Epithelial cell of prostate (primary cell): ENCODE results near the gene HCN4.

Experiments
- DNase-seq: peaks from one replicate; pipeline ENCODE4 v3.0.0-alpha.2; 2011; ENCODE audit warnings: low read depth, low spot score
- H3K27ac ChIP-seq: fragments of 450-650 bp; 2 replicates; pipeline ENCODE4 v1.5.1; 2017; ENCODE audit warnings: mild to moderate bottlenecking

The HCN4 gene

GRCh38 chr15:73352082-73352481 is 16.7 kb downstream of the HCN4 start:
- no peak for DNase-seq
- no peak overlapping the region for H3K27ac ChIP-seq

- H3K27ac ChIP-seq, result no peak overlapping the region
- no peak for DNase-seq
Measured at GRCh38 chr15:73349191-73349590, 19.6 kb downstream of the HCN4 start.

GRCh38 chr15:73346735-73347312 is 21.9 kb downstream of the HCN4 start:
- DNase-seq, result no peak
- no peak overlapping the region for H3K27ac ChIP-seq

- H3K27ac ChIP-seq, result no peak overlapping the region
- DNase-seq, result no peak
Measured at GRCh38 chr15:73345658-73346057, 23.1 kb downstream of the HCN4 start.

- no peak overlapping the region for H3K27ac ChIP-seq
- no peak for DNase-seq
Measured at GRCh38 chr15:73344056-73344455, 24.7 kb downstream of the HCN4 start.

GRCh38 chr15:73341886-73342600 is 26.7 kb downstream of the HCN4 start:
- H3K27ac ChIP-seq, result no peak overlapping the region
- no peak for DNase-seq

- DNase-seq, result no peak
- no peak overlapping the region for H3K27ac ChIP-seq
Measured at GRCh38 chr15:73340502-73341192, 28.1 kb downstream of the HCN4 start.

- DNase-seq, result no peak
- no peak overlapping the region for H3K27ac ChIP-seq
Measured at GRCh38 chr15:73338606-73339374, 30.0 kb downstream of the HCN4 start.

- no peak for DNase-seq
- H3K27ac ChIP-seq, result no peak overlapping the region
Measured at GRCh38 chr15:73338058-73338457, 30.7 kb downstream of the HCN4 start.

GRCh38 chr15:73337187-73337586 is 31.6 kb downstream of the HCN4 start:
- H3K27ac ChIP-seq, result no peak overlapping the region

GRCh38 chr15:73336756-73337155 is 32.0 kb downstream of the HCN4 start:
- DNase-seq, result no peak
- no peak overlapping the region for H3K27ac ChIP-seq

More at GRCh38 chr15:73337187-73337586, 31.6 kb downstream of the HCN4 start:
- no peak for DNase-seq

- DNase-seq, result no peak
- H3K27ac ChIP-seq, result no peak overlapping the region
Measured at GRCh38 chr15:73335471-73335870, 33.3 kb downstream of the HCN4 start.

- H3K27ac ChIP-seq, result no peak overlapping the region
- no peak for DNase-seq
Measured at GRCh38 chr15:73335026-73335425, 33.7 kb downstream of the HCN4 start.

GRCh38 chr15:73334086-73334485 is 34.7 kb downstream of the HCN4 start:
- H3K27ac ChIP-seq, result no peak overlapping the region
- no peak for DNase-seq

- no peak for DNase-seq
- no peak overlapping the region for H3K27ac ChIP-seq
Measured at GRCh38 chr15:73333001-73333400, 35.8 kb downstream of the HCN4 start.

GRCh38 chr15:73331991-73332925 is 36.5 kb downstream of the HCN4 start:
- H3K27ac ChIP-seq, result no peak overlapping the region
- no peak for DNase-seq

- no peak for DNase-seq
Measured at GRCh38 chr15:73331501-73331900, 37.3 kb downstream of the HCN4 start.

GRCh38 chr15:73330206-73331051 is 38.3 kb downstream of the HCN4 start:
- H3K27ac ChIP-seq, result no peak overlapping the region
- no peak for DNase-seq

More at GRCh38 chr15:73331501-73331900, 37.3 kb downstream of the HCN4 start:
- no peak overlapping the region for H3K27ac ChIP-seq
